Neutrophil (primary cell): ENCODE data around the gene RASSF4.

ENCODE experiments used
- H3K27ac ChIP-seq: fragments of 200-600 bp; sonication (generic); 2 replicates; pipeline ENCODE4 v1.5.1; 2016; ENCODE audit warnings: mild to moderate bottlenecking, moderate library complexity
- H3K27me3 ChIP-seq: fragments of 200-600 bp; sonication (generic); 2 replicates; pipeline ENCODE4 v1.6.0; 2016; ENCODE audit warnings: mild to moderate bottlenecking
- H3K36me3 ChIP-seq: fragments of 200-600 bp; sonication (generic); 2 replicates; pipeline ENCODE4 v1.5.1; 2017
- H3K4me1 ChIP-seq, 2 experiments: fragments of 200-600 bp in 1 of 2; sonication (generic) in 1 of 2; 1 replicate in 1 of 2; 2 replicates in 1 of 2; pipeline versions ENCODE4 v1.5.1 to v1.6.1; 2013 to 2016; ENCODE audit warnings: low read depth in 1 of 2, low read length in 1 of 2, mild to moderate bottlenecking in 1 of 2, moderate library complexity in 1 of 2; ENCODE audit not compliant: control insufficient read depth in 1 of 2, insufficient read depth in 1 of 2
- H3K4me3 ChIP-seq, 2 experiments: fragments of 200-600 bp in 1 of 2; sonication (generic) in 1 of 2; 1 replicate in 1 of 2; 2 replicates in 1 of 2; pipeline ENCODE4 v1.5.1; 2013 to 2016; ENCODE audit warnings: low read depth in 1 of 2, low read length in 1 of 2, mild to moderate bottlenecking in 1 of 2, moderate library complexity in 1 of 2
- H3K9me3 ChIP-seq: fragments of 200-600 bp; sonication (generic); 2 replicates; pipeline ENCODE4 v1.5.1; 2016
- CTCF ChIP-seq: fragments of 200-600 bp; sonication (generic); IDR thresholded peaks from 2 replicates; pipeline ENCODE4 v1.5.1; 2016; ENCODE audit warnings: antibody characterized with exemption

The RASSF4 gene

GRCh38 chr10:44977287-44978212 is 17.9 kb downstream of the RASSF4 start:
- TF ChIP-seq CTCF: no peak
- H3K27ac ChIP-seq: no peak overlapping the region
- peaks cover 4% of the 10 kb centered on the region for H3K36me3 ChIP-seq
- H3K4me1 ChIP-seq: peaks cover 18 to 19% of the 10 kb centered on the region in 2 experiments
- no peaks in the 10 kb centered on the region for H3K9me3 ChIP-seq
- H3K4me3 ChIP-seq: no peak overlapping the region
- no peaks in the 10 kb centered on the region for H3K27me3 ChIP-seq

GRCh38 chr10:44978213-44978569 is 18.6 kb downstream of the RASSF4 start:
- no peaks in the 10 kb centered on the region for H3K9me3 ChIP-seq
- H3K36me3 ChIP-seq: peaks cover 6% of the 10 kb centered on the region
- no peak for TF ChIP-seq CTCF
- no peak overlapping the region for H3K27ac ChIP-seq
- H3K4me1 ChIP-seq: peaks cover 18 to 19% of the 10 kb centered on the region in 2 experiments
- H3K27me3 ChIP-seq: no peaks in the 10 kb centered on the region
- H3K4me3 ChIP-seq: no peak overlapping the region

GRCh38 chr10:44978570-44979280 is 19.1 kb downstream of the RASSF4 start, which contains the start of gene DEPP1:
Gene DEPP1, minus strand, starts transcription at chr10:44978809. Its CDS starts 779 bp downstream, at chr10:44978030.
- H3K9me3 ChIP-seq: no peaks in the 10 kb centered on the region
- no peak within 1 kb of the TSS for H3K27ac ChIP-seq
- no peak within 1 kb of the TSS for H3K4me3 ChIP-seq
- TF ChIP-seq CTCF: no peak
- H3K4me1 ChIP-seq: peaks cover 15% of the 10 kb centered on the region in 2 experiments
- H3K27me3 ChIP-seq: no peaks in the 10 kb centered on the region
- H3K36me3 ChIP-seq: peaks cover 6% of the 10 kb centered on the region

GRCh38 chr10:44979281-44980191 is 19.9 kb downstream of the RASSF4 start:
- H3K4me3 ChIP-seq: no peak overlapping the region
- H3K27ac ChIP-seq: no peak overlapping the region
- TF ChIP-seq CTCF: no peak
- H3K36me3 ChIP-seq: peaks cover 9% of the 10 kb centered on the region
- no peaks in the 10 kb centered on the region for H3K9me3 ChIP-seq
- no peaks in the 10 kb centered on the region for H3K27me3 ChIP-seq
- peaks cover 7% of the 10 kb centered on the region in 2 experiments for H3K4me1 ChIP-seq
